ENCODE results near the gene PIH1D1. TPM values are rescaled to one million over a fixed set of nuclear protein-coding genes. Genes with fewer than 3 reads are reported as not detected.
"Not testable (repeated sequence)": the region's sequence is repeated elsewhere in the genome, so short reads cannot be mapped to it uniquely, and the experiment has no call there.

The PIH1D1 gene
- total RNA-seq, 1 donor from 2014 or later, result 125 TPM

DNA sequence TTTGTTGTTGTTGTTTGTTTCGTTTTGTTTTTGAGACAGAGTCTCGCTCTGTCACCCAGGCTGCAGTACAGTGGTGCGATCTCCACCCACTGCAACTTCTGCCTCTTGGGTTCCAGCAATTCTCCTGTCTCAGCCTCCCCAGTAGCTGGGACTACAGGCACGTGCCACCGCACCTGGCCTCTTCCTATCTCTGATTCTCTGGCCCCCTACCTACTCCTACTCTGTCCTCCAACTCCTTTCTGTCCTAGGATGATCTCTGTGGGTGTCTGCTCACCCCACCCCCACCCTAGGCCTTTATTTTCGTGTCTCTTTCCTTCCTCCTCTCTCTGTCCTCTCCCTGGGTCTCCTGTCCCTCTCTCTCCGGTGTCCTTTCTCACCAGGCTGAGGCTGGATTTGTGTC is 1.2 kb downstream of the PIH1D1 start:
- Mint-ChIP-seq H3K27me3 (no peaks in the 10 kb centered on the region), H3K4me3 (ENCODE audit: low read depth) (peak overlapping the region; percentile 83), H3K27ac (peak overlapping the region; percentile 26), H3K4me1 (ENCODE audit: low read depth) (peaks cover 13% of the 10 kb centered on the region), H3K9me3 (ENCODE audit: low read depth) (no peaks in the 10 kb centered on the region), H3K36me3 (ENCODE audit: insufficient read depth) (peaks cover 7% of the 10 kb centered on the region)
- DNase-seq (ENCODE audit: low spot score, unreplicated experiment), result no peak
- TF ChIP-seq, protein P1, sequence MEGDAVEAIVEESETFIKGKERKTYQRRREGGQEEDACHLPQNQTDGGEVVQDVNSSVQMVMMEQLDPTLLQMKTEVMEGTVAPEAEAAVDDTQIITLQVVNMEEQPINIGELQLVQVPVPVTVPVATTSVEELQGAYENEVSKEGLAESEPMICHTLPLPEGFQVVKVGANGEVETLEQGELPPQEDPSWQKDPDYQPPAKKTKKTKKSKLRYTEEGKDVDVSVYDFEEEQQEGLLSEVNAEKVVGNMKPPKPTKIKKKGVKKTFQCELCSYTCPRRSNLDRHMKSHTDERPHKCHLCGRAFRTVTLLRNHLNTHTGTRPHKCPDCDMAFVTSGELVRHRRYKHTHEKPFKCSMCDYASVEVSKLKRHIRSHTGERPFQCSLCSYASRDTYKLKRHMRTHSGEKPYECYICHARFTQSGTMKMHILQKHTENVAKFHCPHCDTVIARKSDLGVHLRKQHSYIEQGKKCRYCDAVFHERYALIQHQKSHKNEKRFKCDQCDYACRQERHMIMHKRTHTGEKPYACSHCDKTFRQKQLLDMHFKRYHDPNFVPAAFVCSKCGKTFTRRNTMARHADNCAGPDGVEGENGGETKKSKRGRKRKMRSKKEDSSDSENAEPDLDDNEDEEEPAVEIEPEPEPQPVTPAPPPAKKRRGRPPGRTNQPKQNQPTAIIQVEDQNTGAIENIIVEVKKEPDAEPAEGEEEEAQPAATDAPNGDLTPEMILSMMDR (IDR thresholded peaks at IDR 0.05; ENCODE audit: unreplicated experiment), result no peak

DNA sequence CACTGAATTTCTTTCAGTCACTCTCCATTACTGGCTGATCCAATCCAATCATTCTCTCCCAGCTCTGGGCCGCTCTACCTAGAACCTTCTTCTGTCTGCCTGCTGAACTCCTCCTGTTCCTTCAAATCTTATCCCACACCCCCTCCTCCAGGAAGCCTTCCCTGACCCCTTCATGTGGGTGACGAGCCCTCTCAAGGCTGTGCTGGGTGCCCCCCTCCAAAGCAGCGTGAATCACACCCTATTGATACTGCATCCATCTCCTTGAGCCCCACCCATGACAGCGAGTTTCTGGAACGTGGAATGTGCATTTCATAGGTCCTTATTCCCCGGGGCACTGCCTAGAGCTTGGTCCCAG is 3.2 kb downstream of the PIH1D1 start:
- Mint-ChIP-seq H3K4me1 (ENCODE audit: low read depth) (peaks cover 7% of the 10 kb centered on the region), H3K36me3 (ENCODE audit: insufficient read depth) (peaks cover 7% of the 10 kb centered on the region), H3K27ac (no peak overlapping the region), H3K9me3 (ENCODE audit: low read depth) (no peaks in the 10 kb centered on the region), H3K4me3 (ENCODE audit: low read depth) (peak overlapping the region; percentile 47), H3K27me3 (no peaks in the 10 kb centered on the region)
- TF ChIP-seq, protein P1 (IDR thresholded peaks at IDR 0.05; ENCODE audit: unreplicated experiment), result no peak
- DNase-seq (ENCODE audit: low spot score, unreplicated experiment), result no peak

DNA sequence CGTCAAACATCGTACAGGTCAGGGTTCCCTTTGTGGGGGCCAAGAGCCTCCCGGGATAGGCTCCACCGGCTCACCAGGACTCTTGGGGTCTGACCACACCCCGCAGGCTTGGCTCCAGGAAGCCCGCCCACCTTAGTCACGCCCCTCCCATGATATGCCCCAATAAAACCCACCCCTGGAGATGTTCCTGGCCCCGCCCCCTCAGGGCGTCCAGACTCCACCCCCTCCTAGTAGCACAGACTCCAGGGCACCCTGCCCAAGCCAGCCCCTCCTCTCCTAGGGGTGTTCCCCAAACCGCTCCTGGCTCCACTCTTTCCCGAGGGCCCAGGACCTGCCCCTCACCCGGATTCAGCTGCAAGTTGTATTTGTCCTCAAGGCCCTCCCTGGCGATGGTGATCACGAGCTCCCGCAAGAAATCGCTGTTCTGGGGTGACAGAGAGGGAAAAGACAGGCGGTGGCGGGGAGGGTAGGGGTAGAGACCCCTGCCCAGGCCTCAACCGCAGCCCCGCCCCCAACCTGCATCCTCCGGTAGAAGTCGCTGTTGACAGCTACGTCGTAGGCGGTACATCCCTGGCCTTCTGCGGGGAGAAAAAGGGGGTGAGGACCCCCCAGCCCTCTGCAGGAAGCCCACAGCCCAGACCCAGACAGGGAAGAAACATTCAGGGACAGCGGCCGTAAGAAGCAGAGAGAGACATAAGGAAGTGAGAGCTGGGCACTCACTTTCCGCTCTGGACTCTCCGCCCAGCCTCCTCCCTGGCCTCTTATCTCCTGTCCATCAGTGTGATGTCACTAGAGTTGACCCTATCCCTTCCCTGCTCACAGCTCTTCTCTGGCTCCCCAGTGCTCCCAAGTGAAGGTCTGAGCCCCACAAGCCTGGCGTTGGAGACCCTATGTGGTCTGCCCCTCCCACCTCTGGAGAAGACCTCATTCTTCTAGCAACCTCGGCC is 3.9 kb downstream of the PIH1D1 start:
- Mint-ChIP-seq H3K27me3 (no peaks in the 10 kb centered on the region), H3K4me1 (ENCODE audit: low read depth) (peaks cover 7% of the 10 kb centered on the region), H3K27ac (no peak overlapping the region), H3K4me3 (ENCODE audit: low read depth) (no peak overlapping the region), H3K36me3 (ENCODE audit: insufficient read depth) (peaks cover 7% of the 10 kb centered on the region), H3K9me3 (ENCODE audit: low read depth) (no peaks in the 10 kb centered on the region)
- DNase-seq (ENCODE audit: low spot score, unreplicated experiment), result no peak
- TF ChIP-seq, protein P1 (IDR thresholded peaks at IDR 0.05; ENCODE audit: unreplicated experiment), result no peak

DNA sequence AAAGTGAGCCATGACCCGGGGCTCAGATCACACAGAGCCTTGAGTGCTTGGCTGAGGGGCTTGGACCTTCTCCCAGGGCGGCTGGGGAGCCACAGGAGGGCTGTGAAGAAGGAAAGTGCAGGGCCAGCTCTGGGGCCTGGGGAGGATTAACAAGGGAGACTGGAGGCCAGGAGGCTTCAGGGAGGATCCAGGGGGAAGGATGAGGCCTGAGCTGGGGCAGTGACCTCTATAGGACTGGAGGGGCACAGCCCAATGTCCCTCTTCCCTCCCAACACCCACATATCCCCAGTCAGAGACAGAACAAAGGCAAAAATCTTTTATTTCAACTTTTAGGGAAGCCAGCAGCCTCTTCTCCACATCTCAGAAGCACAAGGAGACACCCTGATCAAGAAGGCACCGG is 5.6 kb downstream of the PIH1D1 start:
- peaks cover 7% of the 10 kb centered on the region for H3K36me3 Mint-ChIP-seq (ENCODE audit: insufficient read depth)
- peak overlapping the region; percentile 79 for H3K27ac Mint-ChIP-seq
- no peak for DNase-seq (ENCODE audit: low spot score, unreplicated experiment)
- no peaks in the 10 kb centered on the region for H3K9me3 Mint-ChIP-seq (ENCODE audit: low read depth)
- H3K27me3 Mint-ChIP-seq, result peaks cover 14% of the 10 kb centered on the region
- TF ChIP-seq, protein P1 (IDR thresholded peaks at IDR 0.05; ENCODE audit: unreplicated experiment), result no peak
- peaks cover 4% of the 10 kb centered on the region for H3K4me1 Mint-ChIP-seq (ENCODE audit: low read depth)
- no peak overlapping the region for H3K4me3 Mint-ChIP-seq (ENCODE audit: low read depth)

DNA sequence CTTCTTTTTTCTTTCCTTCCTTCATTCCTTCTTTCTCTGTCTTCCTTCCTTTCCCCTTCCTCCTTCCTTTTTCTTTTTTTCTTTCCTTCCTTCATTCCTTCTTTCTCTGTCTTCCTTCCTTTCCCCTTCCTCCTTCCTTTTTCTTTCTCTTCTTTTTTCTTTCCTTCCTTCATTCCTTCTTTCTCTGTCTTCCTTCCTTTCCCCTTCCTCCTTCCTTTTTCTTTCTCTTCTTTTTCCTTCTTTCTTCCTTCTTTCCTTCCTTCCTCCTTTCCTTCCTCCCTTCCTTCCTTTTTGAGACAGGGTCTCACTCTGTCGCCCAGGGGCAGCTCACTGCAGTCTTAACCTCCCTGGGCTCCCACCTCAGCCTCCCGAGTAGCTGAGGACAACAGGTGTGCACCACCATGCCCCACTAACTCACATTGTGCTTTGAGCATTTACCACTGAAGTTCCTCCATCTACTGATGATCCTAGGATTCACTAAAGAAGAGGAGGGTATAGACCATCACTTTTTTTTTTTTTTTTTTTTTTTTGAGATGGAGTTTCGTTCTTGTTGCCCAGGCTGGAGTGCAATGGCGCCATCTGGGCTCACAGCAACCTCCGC is 7.4 kb downstream of the PIH1D1 start:
- not testable (repeated sequence) for H3K27ac Mint-ChIP-seq; H3K9me3 Mint-ChIP-seq (ENCODE audit: low read depth); H3K4me3 Mint-ChIP-seq (ENCODE audit: low read depth); DNase-seq (ENCODE audit: low spot score, unreplicated experiment); H3K4me1 Mint-ChIP-seq (ENCODE audit: low read depth); H3K36me3 Mint-ChIP-seq (ENCODE audit: insufficient read depth)
- peaks cover 32% of the 10 kb centered on the region for H3K27me3 Mint-ChIP-seq
